ENCODE measurements around the gene FAM114A1. TPM values are rescaled to one million over a fixed set of nuclear protein-coding genes. Genes with fewer than 3 reads are reported as not detected.

FAM114A1 gene
- total RNA-seq, 4 donors from 2014 or later: 36.9 to 85.9 (median 44.5) TPM

- H3K9me3 ChIP-seq: no peaks in the 10 kb centered on the region
- WGBS: 85% methylated on average over 5 of the region's 5 CpGs
- no peaks in the 10 kb centered on the region for H3K36me3 ChIP-seq
- H3K4me1 ChIP-seq: peaks cover 8% of the 10 kb centered on the region
- H3K27me3 ChIP-seq: no peaks in the 10 kb centered on the region
- TF ChIP-seq CTCF (IDR thresholded peaks at IDR 0.05) (no peak), POLR2AphosphoS5 (IDR thresholded peaks at IDR 0.05) (no peak), EP300 (IDR thresholded peaks at IDR 0.05) (no peak), POLR2A (IDR thresholded peaks at IDR 0.05) (no peak)
- no peak overlapping the region for H3K4me3 ChIP-seq
- no peak for DNase-seq (ENCODE audit: low spot score in 2 of 2)
- no peak overlapping the region for H3K27ac ChIP-seq
Measured at GRCh38 chr4:38822748-38823303, 44.8 kb upstream of the FAM114A1 start.

- Histone ChIP-seq H3K27ac (no peak overlapping the region), H3K36me3 (no peaks in the 10 kb centered on the region), H3K9me3 (no peaks in the 10 kb centered on the region), H3K4me1 (peaks cover 8% of the 10 kb centered on the region), H3K27me3 (no peaks in the 10 kb centered on the region), H3K4me3 (no peak overlapping the region)
- no peak for DNase-seq (ENCODE audit: low spot score in 2 of 2)
- TF ChIP-seq CTCF (IDR thresholded peaks at IDR 0.05) (no peak), EP300 (IDR thresholded peaks at IDR 0.05) (no peak), POLR2AphosphoS5 (IDR thresholded peaks at IDR 0.05) (no peak), POLR2A (IDR thresholded peaks at IDR 0.05) (no peak)
- 90% methylated on average over 21 of the region's 27 CpGs for WGBS
Measured at GRCh38 chr4:38823766-38824165, 43.8 kb upstream of the FAM114A1 start.

- H3K36me3 ChIP-seq: no peaks in the 10 kb centered on the region
- 84% methylated on average over 5 of the region's 5 CpGs for whole genome bisulfite sequencing
- H3K4me3 ChIP-seq: no peak overlapping the region
- H3K27ac ChIP-seq: no peak overlapping the region
- no peaks in the 10 kb centered on the region for H3K27me3 ChIP-seq
- no peak for DNase-seq (ENCODE audit: low spot score in 2 of 2)
- H3K9me3 ChIP-seq: no peaks in the 10 kb centered on the region
- TF ChIP-seq CTCF (IDR thresholded peaks at IDR 0.05) (no peak), EP300 (IDR thresholded peaks at IDR 0.05) (no peak), POLR2AphosphoS5 (IDR thresholded peaks at IDR 0.05) (no peak), POLR2A (IDR thresholded peaks at IDR 0.05) (no peak)
- H3K4me1 ChIP-seq: no peaks in the 10 kb centered on the region
Measured at GRCh38 chr4:38829237-38829636, 38.4 kb upstream of the FAM114A1 start.

GRCh38 chr4:38831653-38832052 lies 36.0 kb upstream of the FAM114A1 start:
- H3K36me3 ChIP-seq: no peaks in the 10 kb centered on the region
- TF ChIP-seq CTCF (IDR thresholded peaks at IDR 0.05): no peak
- TF ChIP-seq POLR2AphosphoS5 (IDR thresholded peaks at IDR 0.05): no peak
- no peak for TF ChIP-seq POLR2A (IDR thresholded peaks at IDR 0.05)
- no peak for TF ChIP-seq EP300 (IDR thresholded peaks at IDR 0.05)
- H3K4me1 ChIP-seq: no peaks in the 10 kb centered on the region
- DNase-seq (ENCODE audit: low spot score in 2 of 2): no peak
- no peak overlapping the region for H3K27ac ChIP-seq
- H3K27me3 ChIP-seq: no peaks in the 10 kb centered on the region
- H3K9me3 ChIP-seq: peaks cover 9% of the 10 kb centered on the region
- H3K4me3 ChIP-seq: no peak overlapping the region

GRCh38 chr4:38832206-38832605 lies 35.4 kb upstream of the FAM114A1 start:
- peaks cover 9% of the 10 kb centered on the region for H3K9me3 ChIP-seq
- 92% methylated on average over 1 of the region's 1 CpG for WGBS
- no peak overlapping the region for H3K4me3 ChIP-seq
- TF ChIP-seq POLR2AphosphoS5 (IDR thresholded peaks at IDR 0.05): no peak
- TF ChIP-seq POLR2A (IDR thresholded peaks at IDR 0.05): no peak
- TF ChIP-seq CTCF (IDR thresholded peaks at IDR 0.05): no peak
- no peak for TF ChIP-seq EP300 (IDR thresholded peaks at IDR 0.05)
- no peaks in the 10 kb centered on the region for H3K36me3 ChIP-seq
- no peaks in the 10 kb centered on the region for H3K4me1 ChIP-seq
- no peaks in the 10 kb centered on the region for H3K27me3 ChIP-seq
- no peak overlapping the region for H3K27ac ChIP-seq
- no peak for DNase-seq (ENCODE audit: low spot score in 2 of 2)
